ENCODE data around the gene KIF22.
A peak's percentile ranks its signal among the peaks of the same experiment; 100 is the strongest.

KIF22 gene

GRCh38 chr16:29804020-29804419 lies 13.5 kb downstream of the KIF22 start:
- no peak for DNase-seq (ENCODE audit: low read depth)

GRCh38 chr16:29804455-29805231 lies 14.1 kb downstream of the KIF22 start:
- no peak for DNase-seq (ENCODE audit: low read depth)

DNA sequence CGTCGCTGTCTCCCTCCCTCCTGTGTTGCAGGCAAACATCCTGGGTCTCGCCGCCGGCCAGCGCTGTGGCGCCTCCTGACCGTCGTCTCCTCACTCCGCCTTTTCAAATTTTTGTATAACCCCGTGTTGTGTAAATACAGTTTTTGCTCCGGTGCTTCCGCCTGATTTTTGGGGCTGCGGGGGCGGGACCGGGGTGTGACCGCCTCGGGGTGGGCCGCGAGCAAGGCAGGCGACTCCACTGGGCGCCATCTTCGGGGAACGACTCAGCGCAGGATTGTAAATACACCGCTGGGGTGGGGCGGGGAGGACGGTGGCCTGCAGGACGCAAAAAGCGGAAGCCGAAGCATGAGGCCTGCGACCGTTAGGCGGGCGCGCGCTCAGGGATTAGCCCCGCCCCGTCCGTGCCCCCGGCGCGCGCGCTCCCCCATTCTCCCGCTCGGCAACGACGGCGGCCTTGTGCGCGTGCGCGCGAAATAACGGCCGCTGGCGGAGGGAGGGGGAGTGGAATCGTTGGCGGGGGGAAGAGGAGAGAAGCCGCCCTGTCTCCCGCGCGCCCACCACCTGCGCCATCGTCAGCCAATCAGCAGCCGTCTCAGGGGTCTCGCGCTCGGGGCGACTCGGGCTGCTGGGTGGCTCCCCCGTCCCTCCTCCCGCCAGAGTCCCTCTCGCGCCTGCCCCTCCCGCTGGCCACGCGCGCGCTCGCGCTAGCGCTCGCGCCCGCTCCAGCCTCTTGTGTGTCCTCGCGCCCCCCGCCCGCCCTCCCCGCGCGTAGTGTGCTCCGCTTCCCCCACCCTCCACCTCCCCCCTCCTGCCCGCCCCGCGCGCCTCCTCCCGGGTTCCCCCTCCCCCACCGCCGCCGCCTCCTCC lies 14.9 kb downstream of the KIF22 start:
- DNase-seq (ENCODE audit: low read depth): peak; percentile 98

DNA sequence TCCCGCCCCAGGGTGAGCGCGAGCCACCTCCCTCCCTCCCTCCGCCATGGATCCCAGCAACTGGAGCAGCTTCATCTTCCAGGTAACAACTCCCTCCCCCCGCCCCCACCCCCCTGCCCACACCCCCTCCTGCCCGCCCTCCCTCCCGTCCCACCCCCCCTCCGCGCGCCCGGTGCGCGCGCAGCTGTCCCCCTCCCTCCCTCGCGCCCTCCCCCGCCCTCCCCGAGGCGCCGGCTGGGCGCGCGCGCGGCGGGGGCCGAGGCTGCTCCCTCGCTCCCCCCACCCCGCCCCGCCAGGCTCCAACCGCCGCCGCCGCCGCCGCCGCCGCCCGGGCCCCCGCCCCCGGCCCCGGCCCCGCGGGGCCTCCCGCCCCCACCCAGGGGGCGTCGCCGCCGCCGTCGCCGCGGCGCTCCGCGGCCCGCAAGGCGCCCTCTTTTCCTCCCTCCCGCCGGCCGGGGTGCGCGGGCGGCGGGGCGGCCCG lies 15.6 kb downstream of the KIF22 start, which contains the start of gene MAZ:
MAZ (plus strand) TSS at position 431 of the 481 bp plus-strand sequence. CDS start 173 bp downstream, outside the sequence.
- DNase-seq (ENCODE audit: low read depth): no peak

GRCh38 chr16:29806641-29807425 lies 16.3 kb downstream of the KIF22 start:
- no peak for DNase-seq (ENCODE audit: low read depth)

DNA sequence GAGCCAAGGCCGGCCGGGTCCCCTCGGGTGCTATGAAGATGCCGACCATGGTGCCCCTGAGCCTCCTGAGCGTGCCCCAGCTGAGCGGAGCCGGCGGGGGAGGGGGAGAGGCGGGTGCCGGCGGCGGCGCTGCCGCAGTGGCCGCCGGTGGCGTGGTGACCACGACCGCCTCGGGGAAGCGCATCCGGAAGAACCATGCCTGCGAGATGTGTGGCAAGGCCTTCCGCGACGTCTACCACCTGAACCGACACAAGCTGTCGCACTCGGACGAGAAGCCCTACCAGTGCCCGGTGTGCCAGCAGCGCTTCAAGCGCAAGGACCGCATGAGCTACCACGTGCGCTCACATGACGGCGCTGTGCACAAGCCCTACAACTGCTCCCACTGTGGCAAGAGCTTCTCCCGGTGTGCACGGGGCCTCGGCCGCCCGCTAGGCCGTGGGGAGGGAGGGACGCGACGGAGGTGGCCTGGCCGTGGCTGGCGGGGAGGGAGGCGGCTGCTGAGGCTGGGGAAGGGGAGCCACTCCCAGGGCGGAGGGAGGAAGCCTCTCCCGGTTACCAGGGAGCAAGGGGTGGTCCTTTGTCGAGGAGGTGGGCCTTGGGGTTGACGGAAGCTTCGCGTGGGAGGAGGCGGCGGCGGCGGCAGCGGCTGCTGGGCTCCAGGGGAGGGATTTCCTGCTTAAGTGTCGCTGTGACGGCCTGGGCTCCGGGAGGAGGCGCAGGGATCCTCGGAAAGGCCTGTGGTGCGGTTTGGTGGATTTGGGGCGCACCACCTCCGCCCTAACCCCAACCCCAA lies 17.1 kb downstream of the KIF22 start:
- peak; percentile 93 for DNase-seq (ENCODE audit: low read depth)

GRCh38 chr16:29808219-29808900 lies 17.8 kb downstream of the KIF22 start:
- no peak for DNase-seq (ENCODE audit: low read depth)

- no peak for DNase-seq (ENCODE audit: low read depth)
Observed at GRCh38 chr16:29809031-29809747, 18.6 kb downstream of the KIF22 start.

DNA sequence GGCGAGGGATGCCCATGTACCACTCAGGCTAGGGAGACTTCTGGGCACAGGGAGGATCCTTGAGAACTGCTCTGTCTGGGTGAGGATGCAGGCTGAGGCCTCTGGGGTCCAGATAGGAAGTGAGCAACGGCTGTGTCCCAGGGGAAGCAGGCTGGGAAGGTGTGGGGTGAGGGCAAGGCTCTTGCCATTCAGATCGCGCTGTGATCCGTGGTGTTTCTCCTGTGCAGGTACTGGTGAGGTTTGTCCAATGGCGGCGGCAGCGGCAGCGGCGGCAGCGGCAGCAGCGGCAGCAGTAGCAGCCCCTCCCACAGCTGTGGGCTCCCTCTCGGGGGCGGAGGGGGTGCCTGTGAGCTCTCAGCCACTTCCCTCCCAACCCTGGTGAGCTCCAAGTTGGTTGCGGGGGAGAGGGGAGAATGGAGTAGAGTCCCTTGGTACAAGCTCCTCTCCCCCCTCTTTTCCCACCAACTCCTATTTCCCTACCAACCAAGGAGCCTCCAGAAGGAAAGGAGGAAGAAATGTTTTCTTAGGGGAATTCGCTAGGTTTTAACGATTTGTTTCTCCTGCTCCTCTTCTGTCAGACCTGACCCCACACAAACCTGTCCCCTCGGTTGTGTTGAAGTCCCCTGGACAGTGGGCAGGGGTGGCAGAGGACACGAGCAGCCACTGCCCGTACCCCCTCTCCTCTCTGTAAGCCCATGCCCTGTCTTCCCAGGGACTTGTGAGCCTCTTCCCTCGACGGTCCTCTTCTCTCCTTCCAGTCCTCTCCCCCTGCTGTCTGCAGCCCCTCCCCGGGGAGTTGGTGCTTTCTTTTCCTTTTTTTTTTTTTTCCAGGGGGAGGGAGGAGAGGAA lies 19.5 kb downstream of the KIF22 start:
- DNase-seq (ENCODE audit: low read depth): no peak

- DNase-seq (ENCODE audit: low read depth): no peak
Observed at GRCh38 chr16:29810699-29811169, 20.2 kb downstream of the KIF22 start.

- DNase-seq (ENCODE audit: low read depth): peak; percentile 99
Observed at GRCh38 chr16:29811170-29811895, 20.8 kb downstream of the KIF22 start.

DNA sequence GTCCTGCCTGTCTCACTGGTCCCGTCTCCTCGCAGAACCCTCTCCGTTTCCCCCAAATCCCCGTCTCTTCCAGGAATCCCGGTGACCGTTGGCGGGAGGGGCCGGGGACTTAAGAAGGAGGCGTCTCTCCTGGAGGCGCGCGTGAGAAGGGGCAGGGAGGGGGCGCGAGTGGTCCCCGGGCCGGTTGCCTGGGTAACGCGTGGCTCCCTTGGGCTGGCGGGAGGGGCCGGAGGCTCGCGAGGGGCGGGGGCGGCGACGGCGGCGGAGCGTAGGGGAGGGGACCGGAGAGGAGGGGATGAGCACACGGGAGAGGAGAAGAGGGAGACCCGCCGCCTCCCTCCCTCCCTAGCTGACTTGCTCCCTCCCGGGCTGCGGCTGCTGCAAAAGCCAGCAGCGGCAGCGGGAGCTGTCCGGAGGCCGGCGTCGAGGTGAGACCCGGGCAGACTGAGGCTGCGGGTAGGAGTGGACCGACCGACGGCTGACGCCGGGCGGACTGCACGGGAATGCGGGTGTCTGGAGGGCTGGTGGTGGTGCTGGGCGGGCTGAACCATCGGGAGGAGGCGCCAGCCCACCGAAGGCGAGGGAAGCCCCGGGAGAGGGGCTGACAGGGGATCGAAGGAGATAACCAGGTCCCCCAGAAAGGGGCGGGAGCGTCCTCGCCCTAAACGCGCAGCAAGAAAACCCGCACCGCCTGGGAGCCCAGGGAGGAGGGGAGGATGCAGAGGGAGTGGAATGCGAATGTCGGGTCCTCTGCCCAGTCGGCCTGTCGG lies 21.5 kb downstream of the KIF22 start, which contains the start of gene PRRT2:
PRRT2 (plus strand) TSS at position 298 of the 770 bp plus-strand sequence. CDS start 862 bp downstream, outside the sequence.
- DNase-seq (ENCODE audit: low read depth): no peak

GRCh38 chr16:29812754-29813643 lies 22.4 kb downstream of the KIF22 start:
- no peak for DNase-seq (ENCODE audit: low read depth)

- no peak for DNase-seq (ENCODE audit: low read depth)
Observed at GRCh38 chr16:29813644-29814562, 23.4 kb downstream of the KIF22 start.

DNA sequence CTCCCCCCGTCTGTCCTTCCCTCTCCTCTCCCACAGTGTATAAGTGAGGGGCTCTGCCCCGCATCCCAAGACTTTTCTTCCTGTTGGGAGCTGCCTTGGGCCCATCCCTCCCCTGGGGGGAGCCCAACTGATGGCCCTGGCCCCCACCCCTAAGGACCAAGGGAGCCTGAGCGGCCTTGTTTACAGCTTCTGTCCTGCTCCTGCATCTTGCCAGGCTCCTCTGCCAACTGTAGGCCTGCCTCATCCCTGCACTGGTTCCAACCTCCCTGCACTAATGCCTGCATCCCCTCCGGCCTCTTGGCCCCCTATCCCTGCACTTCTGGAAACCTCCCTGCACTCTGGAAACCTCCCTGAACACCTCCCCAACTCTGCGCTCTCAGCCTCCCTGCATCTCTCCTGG lies 24.0 kb downstream of the KIF22 start:
- DNase-seq (ENCODE audit: low read depth): no peak

All from iris pigment epithelial cell (primary cell).